ENCODE results near the gene VASH1.

GRCh38 chr14:76812093-76812421 is 50.8 kb downstream of the VASH1 start:
- TF ChIP-seq, protein P1, sequence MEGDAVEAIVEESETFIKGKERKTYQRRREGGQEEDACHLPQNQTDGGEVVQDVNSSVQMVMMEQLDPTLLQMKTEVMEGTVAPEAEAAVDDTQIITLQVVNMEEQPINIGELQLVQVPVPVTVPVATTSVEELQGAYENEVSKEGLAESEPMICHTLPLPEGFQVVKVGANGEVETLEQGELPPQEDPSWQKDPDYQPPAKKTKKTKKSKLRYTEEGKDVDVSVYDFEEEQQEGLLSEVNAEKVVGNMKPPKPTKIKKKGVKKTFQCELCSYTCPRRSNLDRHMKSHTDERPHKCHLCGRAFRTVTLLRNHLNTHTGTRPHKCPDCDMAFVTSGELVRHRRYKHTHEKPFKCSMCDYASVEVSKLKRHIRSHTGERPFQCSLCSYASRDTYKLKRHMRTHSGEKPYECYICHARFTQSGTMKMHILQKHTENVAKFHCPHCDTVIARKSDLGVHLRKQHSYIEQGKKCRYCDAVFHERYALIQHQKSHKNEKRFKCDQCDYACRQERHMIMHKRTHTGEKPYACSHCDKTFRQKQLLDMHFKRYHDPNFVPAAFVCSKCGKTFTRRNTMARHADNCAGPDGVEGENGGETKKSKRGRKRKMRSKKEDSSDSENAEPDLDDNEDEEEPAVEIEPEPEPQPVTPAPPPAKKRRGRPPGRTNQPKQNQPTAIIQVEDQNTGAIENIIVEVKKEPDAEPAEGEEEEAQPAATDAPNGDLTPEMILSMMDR (IDR thresholded peaks at IDR 0.05; ENCODE audit: insufficient read depth, low read length, poor library complexity, severe bottlenecking) = no peak
- TF ChIP-seq EZH2phosphoT487 (conservative IDR thresholded peaks at IDR 0.05; ENCODE audit: low read length) = no peak

Measured in SU-DHL-6 (cell line).